HepG2 (cell line): ENCODE results near the gene MLN. TPM values are rescaled to one million over a fixed set of nuclear protein-coding genes. Genes with fewer than 3 reads are reported as not detected.

ENCODE experiments used
- ATAC-seq: fragments of 200-7000 bp; cut with Tn5 transposase; 3 replicates; pipeline ENCODE4 v1.9.1; 2020; ENCODE audit warnings: mild to moderate bottlenecking, moderate library complexity
- BruUV-seq: library from RNA; stranded (reverse); fragments of 400-500 nt; replicated peaks from 2 replicates; lab custom pipeline; 2021; lab: Mats Ljungman, UMichigan
- CTCF ChIA-PET: fragments of 300-600 bp; formaldehyde crosslinking; extraction: SDS; loops from one replicate; lab custom pipeline; 2021; ENCODE audit warnings: low total read pairs, inconsistent platforms, low intra/inter-chr PET ratio; lab: Yijun Ruan, JAX
- POLR2A ChIA-PET: fragments of 350-600 bp; sonication (Branson Sonifier 250); formaldehyde crosslinking; loops from one replicate; lab custom pipeline; 2020; ENCODE audit warnings: antibody characterized with exemption, inconsistent platforms; lab: Yijun Ruan, JAX
- DNase-seq: peaks from one replicate; pipeline ENCODE4 v3.0.0-alpha.2; 2015; ENCODE audit warnings: low spot score
- FAIRE-seq: peaks from 3 replicates; lab custom pipeline; 2011; peaks lifted over from hg19 to GRCh38; lab: Jason Lieb, UNC
- H2AFZ ChIP-seq: one replicate; pipeline ENCODE4 v1.6.1; 2011; ENCODE audit warnings: low read length, inconsistent platforms
- H3K27ac ChIP-seq: fragments of 300-600 bp; 3 replicates; pipeline ENCODE4 v1.8.0; 2011; ENCODE audit warnings: mixed run types, mild to moderate bottlenecking, mixed read lengths, low read length, inconsistent platforms; ENCODE audit not compliant: insufficient read depth; ENCODE audit errors: extremely low read length
- H3K27me3 ChIP-seq, 2 experiments: fragments of 200-600 bp in 1 of 2; 2 replicates in 1 of 2; 3 replicates in 1 of 2; pipeline versions ENCODE4 v1.6.0 to v1.8.0; 2011; ENCODE audit warnings: low read length in 2 of 2, mild to moderate bottlenecking in 2 of 2, moderate library complexity in 2 of 2, inconsistent platforms in 1 of 2; ENCODE audit not compliant: insufficient read depth in 2 of 2, control insufficient read depth in 1 of 2
- H3K36me3 ChIP-seq, 2 experiments: fragments of 200-600 bp in 1 of 2; replicated peaks in 1 of 2; 2 replicates in 1 of 2; 3 replicates in 1 of 2; pipeline versions ENCODE4 v1.5.1 to v1.8.0; 2011; ENCODE audit warnings: low read length in 2 of 2, inconsistent platforms in 1 of 2; ENCODE audit not compliant: insufficient read depth in 2 of 2, control insufficient read depth in 1 of 2
- H3K4me1 ChIP-seq: 2 replicates; pipeline ENCODE4 v1.5.1; 2012; ENCODE audit warnings: low read length, inconsistent platforms; ENCODE audit not compliant: insufficient read depth
- H3K4me2 ChIP-seq: 2 replicates; pipeline ENCODE4 v1.6.0; 2011; ENCODE audit warnings: low read depth, low read length, inconsistent platforms
- H3K4me3 ChIP-seq, 3 experiments: fragments of 200-600 bp in 1 of 3; sonication (generic), shearing (Covaris generic) in 1 of 3; replicated peaks in 1 of 3; 2 replicates each; pipeline ENCODE4 v1.5.1; 2011 to 2016; ENCODE audit warnings: low read length in 3 of 3, inconsistent platforms in 2 of 3, low read depth in 2 of 3, mild to moderate bottlenecking in 2 of 3, control low read depth in 1 of 3, mixed read lengths in 1 of 3; ENCODE audit not compliant: insufficient read depth in 1 of 3
- H3K79me2 ChIP-seq: one replicate; pipeline ENCODE4 v1.6.1; 2011; ENCODE audit warnings: low read length, inconsistent platforms; ENCODE audit not compliant: insufficient read depth
- H3K9ac ChIP-seq: 2 replicates; pipeline ENCODE4 v1.6.0; 2011; ENCODE audit warnings: mild to moderate bottlenecking, low read depth, low read length, inconsistent platforms; ENCODE audit not compliant: insufficient read depth
- H3K9me3 ChIP-seq: 2 replicates; pipeline ENCODE4 v1.5.1; 2012; ENCODE audit warnings: mild to moderate bottlenecking, low read length
- H4K20me1 ChIP-seq: 2 replicates; pipeline ENCODE4 v1.6.0; 2011; ENCODE audit warnings: inconsistent platforms, mild to moderate bottlenecking, low read length, moderate library complexity; ENCODE audit not compliant: insufficient read depth
- FOXM1 ChIP-seq: sonication (generic); formaldehyde crosslinking; IDR thresholded peaks from 2 replicates; pipeline ENCODE4 v1.5.0; 2020; ENCODE audit warnings: missing genetic modification reagents
- GABPB1 ChIP-seq: IDR thresholded peaks from 2 replicates; pipeline ENCODE4 v1.6.1; 2016; ENCODE audit warnings: mild to moderate bottlenecking, missing genetic modification reagents, moderate library complexity, missing compliant biosample characterization
- NBN ChIP-seq: fragments of 450-650 bp; conservative IDR thresholded peaks from 2 replicates; pipeline ENCODE4 v1.6.1; 2017
- NFE2L2 ChIP-seq: fragments of 150-350 bp; IDR thresholded peaks from 2 replicates; pipeline ENCODE4 v1.6.1; 2014; ENCODE audit warnings: low read length
- NPAS2 ChIP-seq: sonication (generic); formaldehyde crosslinking; IDR thresholded peaks from 2 replicates; pipeline ENCODE4 v1.8.0; 2022; ENCODE audit warnings: mild to moderate bottlenecking, missing genetic modification reagents, borderline replicate concordance
- NR2C2 ChIP-seq: sonication (generic); formaldehyde crosslinking; IDR thresholded peaks from 2 replicates; pipeline ENCODE4 v1.4.0; 2020; ENCODE audit warnings: missing genetic modification reagents, mild to moderate bottlenecking, moderate library complexity, borderline replicate concordance
- NR2F1 ChIP-seq, 2 experiments: fragments of 450-650 bp in 1 of 2; formaldehyde crosslinking in 1 of 2; IDR thresholded peaks; 2 replicates each; pipeline versions ENCODE4 v1.5.0 to v1.6.1; 2016 to 2020; ENCODE audit warnings: mild to moderate bottlenecking in 1 of 2, missing compliant biosample characterization in 1 of 2, missing genetic modification reagents in 1 of 2, moderate library complexity in 1 of 2
- PLRG1 ChIP-seq: fragments of 450-650 bp; conservative IDR thresholded peaks from 2 replicates; pipeline ENCODE4 v1.6.1; 2016
- SNAPC2 ChIP-seq: sonication (generic); formaldehyde crosslinking; IDR thresholded peaks from 2 replicates; pipeline ENCODE4 v1.8.1; 2022; ENCODE audit warnings: mild to moderate bottlenecking, missing genetic modification reagents
- ZBTB21 ChIP-seq: sonication (generic); formaldehyde crosslinking; IDR thresholded peaks from 2 replicates; pipeline ENCODE4 v1.4.0; 2020; ENCODE audit warnings: missing genetic modification reagents
- ZBTB46 ChIP-seq: sonication (generic); formaldehyde crosslinking; IDR thresholded peaks from 2 replicates; pipeline ENCODE4 v1.4.0; 2020; ENCODE audit warnings: mild to moderate bottlenecking, missing genetic modification reagents, borderline replicate concordance
- ZFYVE20 ChIP-seq: sonication (generic); formaldehyde crosslinking; IDR thresholded peaks from 2 replicates; pipeline ENCODE4 v1.8.0; 2023; ENCODE audit warnings: low read depth, mild to moderate bottlenecking, moderate library complexity, missing genetic modification reagents, borderline replicate concordance
- ZNF101 ChIP-seq: sonication (generic); formaldehyde crosslinking; IDR thresholded peaks from 2 replicates; pipeline ENCODE4 v1.4.0; 2020; ENCODE audit warnings: mild to moderate bottlenecking, low read depth, missing genetic modification reagents, borderline replicate concordance
- ZNF282 ChIP-seq: fragments of 450-650 bp; IDR thresholded peaks from 2 replicates; pipeline ENCODE4 v1.6.1; 2018; ENCODE audit not compliant: partially characterized antibody
- ZNF597 ChIP-seq: sonication (generic); formaldehyde crosslinking; IDR thresholded peaks from 2 replicates; pipeline ENCODE4 v1.5.0; 2020; ENCODE audit warnings: missing genetic modification reagents
- ZNF703 ChIP-seq: sonication (generic); formaldehyde crosslinking; IDR thresholded peaks from 2 replicates; pipeline ENCODE4 v1.5.1; 2020; ENCODE audit warnings: missing genetic modification reagents, mild to moderate bottlenecking, moderate library complexity, borderline replicate concordance
- WGBS: methylation state at CpG from one replicate; pipeline ENCODE4 v1.1.6; 2017; ENCODE audit warnings: low lambda C conversion rate; 5-methylcytosine and 5-hydroxymethylcytosine counted together
- in situ Hi-C: cut with HindIII; loops from 2 replicates; pipeline ENCODE4 v1.10.0; 2017; ENCODE audit warnings: low pct_unique_long_range_greater_than_20kb; ENCODE audit not compliant: extremely low pct_ligation_motif_present
- intact Hi-C: fragments of 100-400 bp; cut with micrococcal nuclease; formaldehyde crosslinking; loops from one replicate; pipeline ENCODE4 v1.10.0; 2022; ENCODE audit not compliant: unreplicated experiment
- polyA plus RNA-seq, 8 experiments: library from polyadenylated mRNA; depleted of rRNA in 3 of 8; stranded (reverse) in 7 of 8; unstranded in 1 of 8; fragments of >200 nt; fragmentation: Illumina TruSeq in 4 of 8; extraction: Trizol in 4 of 8; gene quantifications; 2 replicates each; pipeline versions ENCODE4 v1.2.1 to v1.2.3, GENCODE V29; 2011 to 2016; ENCODE audit warnings: low read depth in 4 of 8, missing spikeins in 1 of 8, mixed read lengths in 1 of 8; ENCODE audit not compliant: insufficient read depth in 1 of 8
- total RNA-seq, 5 experiments: library from RNA; depleted of rRNA; stranded (reverse); fragments of >200 nt; fragmentation: Illumina TruSeq; extraction: Trizol; gene quantifications; 2 replicates each; pipeline ENCODE4 v1.2.3, GENCODE V29; 2016; ENCODE audit warnings: low read depth in 1 of 5
- TF ChIP-seq, protein P1 (sequence below): sonication (generic); formaldehyde crosslinking; IDR thresholded peaks from 2 replicates; pipeline ENCODE4 v1.8.0; 2022; ENCODE audit warnings: mild to moderate bottlenecking, missing genetic modification reagents; ENCODE audit not compliant: insufficient replicate concordance

MLN gene
- total and polyA plus RNA-seq, 2 of the 13 experiments (the other 11 are each of a cell fraction or from before 2014, with no cell fraction given) = not detected

DNA sequence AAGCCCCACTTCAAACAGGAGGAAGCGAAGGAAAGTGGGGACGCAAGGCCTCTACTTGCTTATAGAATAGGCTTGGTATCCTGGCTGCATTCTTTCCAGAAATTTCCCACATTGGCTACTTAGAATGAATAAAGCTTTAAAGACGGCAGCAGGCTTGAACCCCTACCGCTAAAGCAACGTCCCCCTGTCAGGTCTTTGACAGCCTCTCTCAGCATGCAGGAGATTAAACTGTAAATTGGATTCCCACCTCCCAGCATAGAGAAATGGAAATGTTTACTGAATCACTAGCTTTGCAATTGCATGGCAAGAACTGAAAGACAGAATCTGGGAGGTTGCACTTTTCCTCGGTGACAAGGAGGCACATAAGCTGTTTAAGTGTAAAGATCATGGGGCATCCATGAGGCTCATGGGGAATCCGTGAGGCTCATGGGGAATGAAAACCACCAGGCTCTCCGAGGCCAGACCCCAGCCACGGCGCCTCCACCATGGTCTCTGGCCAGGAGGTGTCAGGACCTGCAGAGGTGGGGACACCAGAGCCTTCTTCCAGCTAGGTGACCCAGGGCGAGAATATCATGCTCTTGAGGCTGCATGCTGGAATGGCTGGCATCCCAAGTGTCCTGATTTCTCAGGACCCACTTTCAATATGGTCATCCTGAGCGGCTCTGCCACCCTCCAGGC, 25.2 kb downstream of the MLN start:
- H3K9me3 ChIP-seq = no peaks in the 10 kb centered on the region
- H3K4me1 ChIP-seq = no peaks in the 10 kb centered on the region
- no peaks in the 10 kb centered on the region for H3K79me2 ChIP-seq
- ChIA-PET CTCF (no interaction called here), POLR2A (interaction anchor here (1.7 kb wide), 1 partner anchor 10 kb away, joined by 7 read pairs; the partner anchor contains the start of gene LEMD2)
- H3K9ac ChIP-seq = no peak overlapping the region
- TF ChIP-seq SNAPC2 (CRISPR knock-in tag) = no peak
- no peak for TF ChIP-seq NR2C2 (CRISPR knock-in tag)
- TF ChIP-seq ZNF703 (CRISPR knock-in tag) = no peak
- no peak for TF ChIP-seq ZNF282
- TF ChIP-seq ZBTB46 (CRISPR knock-in tag) = no peak
- no peak for TF ChIP-seq ZFYVE20 (CRISPR knock-in tag)
- no peak for TF ChIP-seq ZBTB21
- TF ChIP-seq ZNF597 (CRISPR knock-in tag) = no peak
- TF ChIP-seq, protein P1, sequence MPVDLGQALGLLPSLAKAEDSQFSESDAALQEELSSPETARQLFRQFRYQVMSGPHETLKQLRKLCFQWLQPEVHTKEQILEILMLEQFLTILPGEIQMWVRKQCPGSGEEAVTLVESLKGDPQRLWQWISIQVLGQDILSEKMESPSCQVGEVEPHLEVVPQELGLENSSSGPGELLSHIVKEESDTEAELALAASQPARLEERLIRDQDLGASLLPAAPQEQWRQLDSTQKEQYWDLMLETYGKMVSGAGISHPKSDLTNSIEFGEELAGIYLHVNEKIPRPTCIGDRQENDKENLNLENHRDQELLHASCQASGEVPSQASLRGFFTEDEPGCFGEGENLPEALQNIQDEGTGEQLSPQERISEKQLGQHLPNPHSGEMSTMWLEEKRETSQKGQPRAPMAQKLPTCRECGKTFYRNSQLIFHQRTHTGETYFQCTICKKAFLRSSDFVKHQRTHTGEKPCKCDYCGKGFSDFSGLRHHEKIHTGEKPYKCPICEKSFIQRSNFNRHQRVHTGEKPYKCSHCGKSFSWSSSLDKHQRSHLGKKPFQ (CRISPR knock-in tag) = no peak
- no peak for TF ChIP-seq PLRG1
- TF ChIP-seq NBN = no peak
- TF ChIP-seq ZNF101 = no peak
- TF ChIP-seq FOXM1 = no peak
- TF ChIP-seq GABPB1 = no peak
- no peak for TF ChIP-seq NR2F1 (CRISPR knock-in tag; IDR thresholded peaks at IDR 0.05)
- TF ChIP-seq NPAS2 (CRISPR knock-in tag) = no peak
- no peak for TF ChIP-seq NFE2L2
- no peaks in the 10 kb centered on the region for H3K27me3 ChIP-seq
- no peaks in the 10 kb centered on the region for H4K20me1 ChIP-seq
- no peak overlapping the region for H3K4me3 ChIP-seq
- H3K4me2 ChIP-seq = no peak overlapping the region
- no peak overlapping the region for H3K27ac ChIP-seq
- no peak for ATAC-seq
- no peak overlapping the region for H2AFZ ChIP-seq
- peaks cover 50 to 92% of the 10 kb centered on the region in 2 experiments for H3K36me3 ChIP-seq
- no peak for FAIRE-seq
- intact Hi-C loops (no loop called here), in situ Hi-C loops (no loop called here)
- BruUV-seq = no TSS peak
- 95% methylated on average over 10 of the region's 12 CpGs for WGBS
- no peak for DNase-seq
